Fibroblast of upper back skin (primary cell): ENCODE data around the gene CUBN.
"Not testable (repeated sequence)": the region's sequence is repeated elsewhere in the genome, so short reads cannot be mapped to it uniquely, and the experiment has no call there.

Experiments used
- DNase-seq: peaks from one replicate; pipeline ENCODE4 v3.0.0-alpha.2; 2013

Gene CUBN

GRCh38 chr10:16853809-16854208 lies 275.8 kb downstream of the CUBN start:
- no peak for DNase-seq

DNA sequence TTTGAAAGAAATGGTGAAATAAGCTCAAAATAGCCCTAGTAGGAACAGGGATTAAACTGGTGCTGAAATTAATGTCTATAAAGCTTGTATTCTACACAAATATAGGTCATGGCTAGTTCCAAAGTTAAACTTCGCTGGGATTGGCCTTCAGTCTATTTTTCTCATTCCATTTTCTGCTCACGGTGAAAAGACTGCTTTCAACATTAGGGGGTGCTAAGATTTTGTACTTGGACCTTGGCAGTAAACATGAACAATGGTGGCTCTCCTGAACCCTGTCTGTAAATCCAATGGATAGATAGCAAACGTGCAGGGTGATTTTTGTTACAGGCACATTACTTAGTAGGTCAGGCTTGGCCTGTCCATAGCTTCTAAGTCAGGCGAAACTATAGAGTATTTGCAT lies 276.4 kb downstream of the CUBN start:
- peak; percentile 66 for DNase-seq

GRCh38 chr10:16852624-16853023 lies 277.0 kb downstream of the CUBN start:
- DNase-seq, result no peak

DNA sequence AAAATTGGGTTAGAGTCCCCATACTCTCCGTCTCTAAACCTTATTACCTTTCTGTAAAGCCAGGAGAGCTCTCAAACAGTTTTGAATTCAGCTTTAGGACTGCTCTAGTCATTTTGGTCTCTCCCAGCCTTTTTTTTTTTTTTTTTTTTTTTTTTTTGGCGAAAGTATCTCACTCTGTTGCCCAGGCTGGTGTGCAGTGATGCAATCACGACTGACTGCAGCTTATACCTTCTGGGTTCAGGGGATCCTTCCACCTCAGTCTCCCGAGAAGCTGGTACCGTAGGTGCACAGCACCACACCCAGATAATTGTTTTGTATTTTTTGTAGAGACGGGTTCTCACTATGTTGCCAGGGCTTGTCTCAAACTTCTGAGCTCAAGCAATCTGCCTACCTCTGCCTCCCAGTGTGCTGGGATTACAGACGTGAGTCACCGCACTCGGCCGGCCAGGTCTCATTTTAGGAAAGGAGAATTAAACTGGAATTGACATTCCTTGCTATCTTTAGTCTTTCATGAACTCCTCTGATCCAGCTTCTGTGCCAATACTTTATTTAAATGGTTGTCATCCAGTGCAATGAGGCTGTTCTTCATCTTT lies 281.0 kb downstream of the CUBN start:
- peak; percentile 67 for DNase-seq

DNA sequence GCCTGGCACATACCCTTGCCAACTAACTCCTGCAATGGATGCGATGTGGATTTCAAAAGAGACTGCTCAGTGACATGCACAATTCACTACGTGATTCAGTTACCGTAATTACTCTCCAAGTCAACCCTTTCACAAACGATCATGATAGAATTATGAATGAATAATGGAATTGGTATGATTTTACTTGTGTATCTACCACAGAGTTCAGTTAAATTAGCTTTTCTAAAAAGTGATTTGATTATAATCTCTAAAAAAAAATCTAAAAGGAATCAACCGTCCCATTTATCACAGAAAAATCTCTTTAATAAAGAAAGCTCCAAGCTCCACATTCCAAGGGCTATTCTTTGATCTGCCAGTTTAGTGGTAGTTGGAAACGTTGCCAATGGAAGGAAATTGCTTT lies 282.0 kb downstream of the CUBN start:
- DNase-seq, result peak; percentile 25

GRCh38 chr10:16845248-16845647 lies 284.4 kb downstream of the CUBN start:
- DNase-seq, result peak; percentile 57

- DNase-seq, result peak; percentile 78
Observed at GRCh38 chr10:16843252-16843870, 286.2 kb downstream of the CUBN start.

GRCh38 chr10:16835228-16835627 lies 294.4 kb downstream of the CUBN start:
- DNase-seq, result no peak

- DNase-seq, result peak; percentile 95
Observed at GRCh38 chr10:16832351-16833080, 297.1 kb downstream of the CUBN start.

DNA sequence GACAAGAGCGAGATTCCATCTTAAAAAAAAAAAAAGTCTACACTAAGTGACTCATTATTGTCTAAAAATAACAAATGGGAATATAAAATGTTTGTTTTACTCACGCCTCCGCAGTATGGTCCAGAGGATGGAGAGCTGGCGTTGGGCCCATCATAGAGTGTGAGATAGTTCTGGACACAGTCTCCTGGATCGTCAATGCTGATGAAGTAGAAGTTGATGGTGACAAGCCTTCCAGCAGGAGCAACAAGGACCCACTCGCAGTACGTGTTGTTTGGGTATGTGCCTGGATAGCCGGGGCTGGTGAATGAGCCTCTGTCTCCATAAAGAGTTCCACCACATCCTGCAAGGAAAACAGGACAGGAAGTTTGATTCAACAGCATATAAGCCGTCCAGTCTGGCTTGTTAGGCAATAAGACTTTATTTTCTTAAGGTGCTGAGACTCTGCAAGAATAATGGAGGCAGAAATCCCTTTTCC lies 300.9 kb downstream of the CUBN start:
- DNase-seq, result peak; percentile 48

GRCh38 chr10:16828114-16828568 lies 301.5 kb downstream of the CUBN start:
- DNase-seq, result peak; percentile 82

- not testable (repeated sequence) for DNase-seq
Observed at GRCh38 chr10:16827474-16827873, 302.1 kb downstream of the CUBN start.

- no peak for DNase-seq
Observed at GRCh38 chr10:16822726-16823360, 306.8 kb downstream of the CUBN start.

DNA sequence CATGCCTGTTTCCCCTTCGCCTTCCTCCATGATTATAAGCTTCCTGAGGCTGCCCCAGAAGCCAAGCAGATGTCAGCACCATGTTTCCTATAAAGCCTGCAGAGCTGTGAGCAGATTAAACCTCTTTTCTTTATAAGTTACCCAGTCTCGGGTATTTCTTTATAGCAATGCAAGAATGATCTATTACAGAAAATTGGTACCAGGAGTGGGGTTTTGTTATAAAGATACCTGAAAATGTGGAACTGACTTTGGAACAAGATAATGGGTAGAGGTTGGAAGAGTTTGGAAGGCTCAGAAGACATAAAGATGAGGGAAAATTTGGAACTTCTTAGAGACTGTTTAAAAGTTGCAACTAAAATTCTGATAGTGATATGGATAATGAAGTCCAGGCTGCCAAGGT lies 307.6 kb downstream of the CUBN start:
- DNase-seq, result no peak

GRCh38 chr10:16820421-16820820 lies 309.2 kb downstream of the CUBN start:
- DNase-seq, result no peak

DNA sequence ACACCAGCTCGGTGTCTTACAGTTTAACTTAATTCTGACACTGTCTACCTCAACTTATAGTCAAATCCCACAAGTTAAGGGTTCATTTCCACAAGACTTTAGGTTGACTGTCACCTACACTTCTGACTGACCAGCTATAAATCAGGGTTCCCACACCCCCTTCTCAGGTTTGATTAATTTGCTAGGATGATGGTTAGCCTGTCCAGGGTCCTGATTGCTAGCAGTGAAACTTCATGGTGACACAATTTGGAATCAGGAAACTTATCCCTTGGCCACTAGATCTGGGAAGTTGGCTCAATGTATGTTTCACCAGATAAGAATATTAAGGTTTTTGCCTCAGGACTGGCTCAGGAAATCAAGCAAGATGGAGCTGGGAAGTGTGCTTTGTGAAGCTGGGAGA lies 309.6 kb downstream of the CUBN start:
- no peak for DNase-seq

- no peak for DNase-seq
Observed at GRCh38 chr10:16819436-16819835, 310.2 kb downstream of the CUBN start.

DNA sequence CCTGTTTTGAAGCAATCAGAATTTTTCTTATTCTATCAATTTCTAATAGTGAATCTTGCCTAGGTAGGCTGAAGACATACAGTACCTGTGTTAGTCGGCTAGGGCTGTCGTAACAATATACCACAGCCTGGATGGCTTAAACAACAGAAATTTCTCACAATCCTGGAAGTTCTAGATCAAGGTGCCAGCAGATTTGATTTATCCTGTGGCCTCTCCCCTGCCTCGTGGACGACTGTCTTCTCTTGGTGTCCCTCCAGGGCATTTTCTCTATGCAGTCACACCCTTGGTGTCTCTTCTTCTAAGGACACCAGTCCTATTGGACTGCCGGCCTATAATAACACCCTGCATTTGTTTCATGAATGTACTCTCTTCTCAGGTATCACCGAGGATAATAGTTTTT lies 310.6 kb downstream of the CUBN start:
- no peak for DNase-seq

DNA sequence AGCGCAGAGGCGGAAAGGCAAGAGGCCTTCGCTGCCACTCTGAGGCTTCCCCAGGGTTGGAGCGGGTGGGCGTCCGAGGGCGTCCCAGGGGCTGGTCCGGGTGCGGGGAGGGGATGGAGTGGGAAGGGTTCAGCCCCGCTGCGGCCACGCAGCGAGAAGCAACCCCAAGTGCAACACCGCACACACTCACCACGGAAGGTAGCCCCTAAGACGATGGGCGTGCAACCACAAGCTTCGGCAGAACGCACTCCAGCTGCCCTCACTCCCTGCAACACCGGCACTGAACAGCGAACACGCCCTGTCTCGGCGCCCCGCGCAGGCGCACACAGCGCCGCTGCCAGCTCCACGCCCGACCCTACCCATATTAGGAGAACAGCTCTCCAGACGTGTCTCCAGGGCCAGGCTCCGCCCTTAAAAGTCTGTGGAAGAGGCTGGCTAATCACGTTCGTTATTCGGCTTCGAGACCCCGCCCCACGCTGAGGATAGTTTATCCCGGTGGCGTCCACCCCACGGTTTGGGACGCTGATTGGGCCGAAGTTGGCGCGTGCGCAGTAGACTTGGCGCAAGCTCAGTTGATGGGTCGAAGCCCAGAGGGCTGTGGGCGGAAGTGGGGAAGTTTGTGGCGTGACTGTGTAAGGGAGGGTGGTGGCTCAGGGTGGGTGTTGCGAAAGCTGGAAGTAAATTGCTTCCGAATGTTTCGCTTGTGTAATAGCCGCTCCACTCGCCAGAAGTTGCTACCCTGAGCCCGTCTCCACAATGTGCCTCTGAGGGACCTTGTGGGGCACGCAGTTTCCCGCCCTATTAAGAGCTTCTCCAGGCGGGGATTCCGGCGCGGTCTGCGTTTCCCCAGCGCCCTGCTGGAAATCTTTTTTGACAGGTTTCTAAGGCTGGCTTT lies 312.2 kb downstream of the CUBN start, which contains the start of gene RSU1:
TSS of gene RSU1 (minus strand) at position 300 of the 895 bp plus-strand sequence. CDS start 343 bp downstream, outside the sequence.
- peak; percentile 100 for DNase-seq

DNA sequence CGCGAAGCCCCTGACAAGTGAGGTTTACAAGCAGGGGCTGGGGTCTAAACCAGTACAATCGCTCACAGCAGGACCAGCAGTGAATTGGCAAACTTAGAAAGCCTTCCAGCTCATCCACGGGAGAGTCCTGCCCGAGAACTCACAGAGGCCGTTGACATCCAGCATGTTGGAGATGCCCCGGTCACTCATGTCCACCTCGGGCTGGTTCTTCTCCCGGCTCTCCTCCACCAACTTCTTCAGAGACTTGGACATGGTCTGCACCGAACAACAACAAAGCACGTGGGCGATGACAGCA lies 312.8 kb downstream of the CUBN start:
- no peak for DNase-seq

DNA sequence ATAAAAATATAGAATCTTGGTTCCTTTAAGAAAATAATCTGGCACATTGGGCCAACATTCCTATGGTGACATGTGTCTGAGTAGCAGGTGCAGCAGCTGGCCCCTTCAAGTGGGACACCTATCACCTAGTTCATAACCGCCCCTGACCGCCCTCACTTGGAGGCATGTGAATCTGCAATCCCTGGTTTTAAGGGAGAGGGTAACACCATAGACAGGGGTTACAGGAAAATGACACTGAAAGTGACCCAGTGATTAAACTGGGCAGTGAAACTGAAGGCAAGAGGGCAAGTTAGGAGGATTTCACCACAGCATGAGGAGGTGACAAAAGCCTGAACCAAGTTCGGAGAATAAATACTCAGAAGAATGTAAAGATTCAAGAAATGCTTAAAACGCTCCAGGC lies 313.4 kb downstream of the CUBN start:
- no peak for DNase-seq

DNA sequence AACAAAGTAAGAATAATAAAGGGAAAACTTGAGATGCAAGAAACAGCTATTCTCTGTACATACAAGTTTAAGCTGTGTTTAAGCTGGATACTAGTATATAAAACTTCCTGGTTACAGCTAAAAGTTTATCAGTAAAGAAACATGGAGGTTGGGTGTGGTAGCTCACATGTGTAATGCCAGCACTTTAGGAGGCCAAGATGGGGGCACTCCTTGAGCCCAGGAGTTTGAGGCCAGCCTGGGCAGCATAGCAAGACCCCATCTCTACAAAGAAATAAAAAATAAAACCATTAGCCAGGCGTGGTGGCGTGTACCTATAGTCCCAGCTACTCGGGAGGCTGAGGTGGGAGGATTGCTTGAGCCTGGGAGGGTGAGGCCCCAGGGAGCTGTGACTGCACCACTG lies 315.6 kb downstream of the CUBN start:
- DNase-seq, result no peak

DNA sequence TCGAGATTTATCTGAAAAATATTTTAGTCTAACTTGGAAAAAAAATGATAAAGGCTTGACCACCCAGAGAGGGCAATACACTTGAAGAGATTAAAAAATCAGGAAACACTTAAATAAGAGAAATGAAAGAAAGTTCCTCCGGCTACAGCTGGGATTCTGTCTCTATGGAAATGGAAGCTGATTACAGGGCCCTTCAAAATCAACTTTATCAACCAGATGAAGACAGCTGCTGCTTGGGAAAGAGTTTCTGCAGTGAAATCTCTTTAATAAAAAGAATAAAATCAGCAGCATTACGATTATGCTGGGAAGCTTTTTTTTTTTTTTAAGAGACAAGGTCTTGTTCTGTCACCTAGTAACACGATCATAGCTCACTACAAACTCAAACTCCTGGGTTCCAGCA lies 316.9 kb downstream of the CUBN start:
- DNase-seq, result no peak
